GM21529 (cell line): ENCODE data around the gene TNS3.
"Not testable (repeated sequence)": the region's sequence is repeated elsewhere in the genome, so short reads cannot be mapped to it uniquely, and the experiment has no call there.

Experiments
- ATAC-seq: cut with Tn5 transposase; IDR thresholded peaks from one replicate; pipeline ENCODE4 v1.9.1; 2021; ENCODE audit not compliant: unreplicated experiment

The TNS3 gene

DNA sequence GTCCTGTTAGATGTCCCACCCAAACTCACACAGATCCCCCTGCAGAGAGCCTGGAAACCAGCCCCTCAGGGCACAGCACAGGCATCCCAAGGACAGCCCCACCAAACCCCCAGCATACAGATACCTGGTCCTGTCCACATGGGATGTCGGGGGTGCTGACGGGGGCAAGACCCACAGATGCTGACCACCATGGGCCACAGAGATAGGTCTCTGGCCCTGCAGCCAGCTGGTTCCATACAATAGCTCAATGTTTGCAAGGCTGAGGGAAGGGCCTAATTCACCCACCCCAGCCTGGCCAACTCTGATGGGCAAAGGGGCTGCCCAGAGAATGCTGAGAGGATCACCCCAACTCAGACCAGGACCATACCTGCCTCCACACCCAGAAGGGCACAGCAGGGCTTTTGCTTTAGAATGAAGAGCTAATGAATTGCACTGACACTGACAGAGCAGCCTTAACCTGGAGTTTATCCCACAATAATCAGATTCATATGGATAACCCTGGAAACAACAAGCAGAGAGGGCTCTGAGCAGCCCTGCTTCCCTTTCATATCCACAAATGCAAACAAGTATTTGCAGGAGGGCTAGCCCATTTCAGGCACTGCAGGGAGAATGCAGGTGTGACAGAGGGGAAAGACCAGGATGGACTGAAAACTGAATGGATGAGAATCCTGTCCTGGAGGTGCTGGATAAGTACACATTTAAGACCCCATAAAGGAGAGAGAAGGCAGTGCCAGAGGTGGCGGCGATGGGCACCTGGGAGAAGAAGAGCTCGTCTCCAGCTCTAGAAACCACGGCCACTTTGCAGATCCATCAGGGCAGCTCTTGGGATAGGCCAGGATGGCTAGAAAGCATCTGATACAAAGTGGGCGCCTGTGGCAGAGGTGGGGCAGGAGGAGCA, 126.7 kb downstream of the TNS3 start:
- no peak for ATAC-seq

DNA sequence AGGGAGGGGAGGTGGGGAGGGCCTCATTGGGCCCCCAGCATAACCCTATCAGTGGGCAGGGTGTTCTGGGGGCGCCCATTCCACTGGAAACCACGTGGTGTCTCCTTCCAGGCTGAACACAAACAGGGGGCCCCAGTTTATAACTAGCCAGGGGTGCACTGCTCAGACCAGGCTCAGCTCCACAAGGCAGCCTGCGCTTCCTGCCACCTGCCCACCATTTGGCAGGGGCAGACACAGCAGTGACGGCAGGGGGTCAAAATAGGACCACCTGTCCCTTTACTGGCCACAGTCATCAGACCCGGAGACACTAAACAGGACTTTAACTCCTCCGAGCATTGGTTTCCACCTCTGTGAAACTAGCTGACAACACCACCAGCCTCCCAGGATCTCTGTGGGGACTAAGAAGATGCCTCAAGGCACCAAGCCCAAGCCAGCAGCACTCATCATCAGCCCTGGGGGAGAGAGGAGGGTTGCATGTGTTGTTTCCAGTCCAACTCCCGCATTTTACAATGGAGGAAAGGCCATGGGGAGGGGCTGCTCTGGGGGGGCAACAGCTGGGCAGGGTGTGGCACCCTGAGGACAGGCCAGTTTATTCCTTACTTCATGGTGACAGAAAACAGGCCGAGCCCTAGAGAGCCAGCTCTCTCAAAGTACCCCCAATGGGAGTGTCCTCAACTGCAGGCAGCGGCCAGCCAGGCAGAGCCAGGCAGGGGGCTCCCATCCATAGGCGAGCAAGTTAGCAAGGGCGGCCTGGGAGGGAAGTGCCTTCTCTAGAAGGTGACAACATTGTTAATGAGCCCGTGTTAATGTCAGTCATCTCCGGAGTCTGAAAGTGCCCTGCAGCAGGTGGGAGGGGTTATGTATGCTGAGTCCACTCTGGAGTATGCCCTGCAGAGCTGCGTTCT, 127.6 kb downstream of the TNS3 start:
- no peak for ATAC-seq

DNA sequence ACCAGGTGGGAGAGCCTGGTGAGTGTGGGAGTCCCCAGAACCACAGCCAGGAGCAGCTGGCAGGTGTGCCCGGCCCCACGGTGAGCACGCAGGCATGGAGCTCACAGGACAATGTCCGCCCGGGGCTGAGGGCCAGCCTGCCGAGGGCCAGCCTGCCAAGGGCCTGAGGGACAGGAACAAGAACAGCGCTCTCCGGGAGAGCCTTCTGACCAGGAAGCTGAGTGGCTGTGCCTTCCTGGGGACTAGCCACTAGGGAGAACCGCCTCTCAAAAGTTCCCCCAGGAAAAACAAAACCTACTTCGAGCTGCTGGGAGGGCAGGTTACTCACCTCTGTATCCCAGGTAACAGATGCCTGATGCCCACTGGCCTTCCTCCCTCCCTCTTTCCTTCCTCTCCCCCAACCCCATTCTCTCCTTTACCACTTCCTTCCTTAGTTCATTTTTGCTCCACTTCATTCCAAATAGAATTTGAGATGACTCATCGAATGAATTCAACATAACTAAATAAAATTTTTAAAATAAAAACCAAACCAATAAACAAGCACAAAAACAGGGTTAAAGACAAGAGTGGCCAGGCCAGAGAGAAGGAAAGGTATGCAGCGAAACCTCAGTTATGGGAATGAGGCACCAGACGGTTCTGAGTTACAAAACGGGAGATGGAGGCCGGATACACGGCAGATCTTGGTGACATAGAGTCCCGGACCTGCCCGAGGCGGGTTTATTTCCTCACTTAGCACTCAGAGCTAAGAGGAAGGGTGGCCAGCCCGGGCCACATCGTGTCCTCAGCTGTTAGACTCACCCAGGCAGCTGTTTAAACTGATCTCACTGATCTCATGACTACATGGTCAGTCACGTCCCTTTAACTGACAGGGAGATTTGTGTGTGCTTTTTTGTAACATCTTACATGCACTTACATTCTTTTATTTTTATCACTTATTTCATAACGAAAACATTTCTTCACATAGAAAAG, 128.5 kb downstream of the TNS3 start:
- ATAC-seq: no peak

DNA sequence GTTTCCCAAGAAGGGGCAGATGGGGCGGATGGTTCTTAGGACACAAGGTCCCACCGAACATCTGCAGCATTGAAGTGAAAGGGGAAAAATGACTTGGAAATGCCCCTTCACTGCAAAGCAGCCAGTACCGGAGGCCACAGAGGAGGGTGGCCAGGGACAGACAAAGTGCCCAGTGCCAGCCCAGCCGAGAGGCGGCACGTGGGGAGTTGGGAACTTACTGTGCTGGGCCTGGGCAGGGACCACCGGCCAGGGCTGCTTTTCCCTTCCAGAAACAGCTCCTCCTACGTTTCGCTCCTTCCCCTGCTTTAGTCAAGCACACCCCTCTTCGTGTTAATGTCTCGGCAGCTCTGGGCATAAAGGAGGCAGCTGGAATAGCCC, 129.2 kb downstream of the TNS3 start:
- ATAC-seq: no peak

DNA sequence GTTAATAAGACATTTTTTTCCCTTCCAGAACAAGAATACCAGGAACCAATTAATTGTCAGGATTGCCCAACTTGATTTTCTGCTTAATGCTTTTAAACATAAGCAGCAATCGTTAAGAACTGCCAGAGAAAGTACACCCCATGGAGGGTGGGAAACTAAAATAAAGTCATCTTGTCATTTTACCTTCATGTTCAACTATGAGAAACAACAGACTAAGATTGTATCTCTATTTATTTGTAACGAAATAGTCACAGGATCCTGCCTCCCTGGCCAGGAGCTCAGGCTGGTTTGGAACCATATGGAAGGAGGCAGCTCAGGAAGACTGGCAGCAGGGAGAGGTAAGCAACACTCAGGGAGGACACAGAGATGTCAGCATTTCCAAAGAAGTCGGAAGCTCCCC, 129.6 kb downstream of the TNS3 start:
- ATAC-seq: no peak

DNA sequence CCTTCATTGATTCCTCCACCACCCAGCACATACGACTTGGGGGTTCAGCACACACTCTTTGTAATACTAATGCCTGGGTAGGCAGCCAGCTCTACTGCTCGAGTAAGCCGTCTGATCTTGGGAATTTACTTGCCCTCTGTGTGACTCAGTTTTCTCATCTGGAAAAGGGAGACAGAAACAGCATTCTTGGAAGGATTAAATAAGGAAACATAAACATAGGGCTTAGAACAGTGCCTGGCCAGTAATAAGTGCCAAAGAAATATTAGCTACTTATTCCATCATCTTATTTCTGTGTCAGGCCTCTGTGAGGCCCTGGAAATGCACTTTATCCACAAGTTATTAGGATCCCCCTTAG, 130.1 kb downstream of the TNS3 start:
- no peak for ATAC-seq

DNA sequence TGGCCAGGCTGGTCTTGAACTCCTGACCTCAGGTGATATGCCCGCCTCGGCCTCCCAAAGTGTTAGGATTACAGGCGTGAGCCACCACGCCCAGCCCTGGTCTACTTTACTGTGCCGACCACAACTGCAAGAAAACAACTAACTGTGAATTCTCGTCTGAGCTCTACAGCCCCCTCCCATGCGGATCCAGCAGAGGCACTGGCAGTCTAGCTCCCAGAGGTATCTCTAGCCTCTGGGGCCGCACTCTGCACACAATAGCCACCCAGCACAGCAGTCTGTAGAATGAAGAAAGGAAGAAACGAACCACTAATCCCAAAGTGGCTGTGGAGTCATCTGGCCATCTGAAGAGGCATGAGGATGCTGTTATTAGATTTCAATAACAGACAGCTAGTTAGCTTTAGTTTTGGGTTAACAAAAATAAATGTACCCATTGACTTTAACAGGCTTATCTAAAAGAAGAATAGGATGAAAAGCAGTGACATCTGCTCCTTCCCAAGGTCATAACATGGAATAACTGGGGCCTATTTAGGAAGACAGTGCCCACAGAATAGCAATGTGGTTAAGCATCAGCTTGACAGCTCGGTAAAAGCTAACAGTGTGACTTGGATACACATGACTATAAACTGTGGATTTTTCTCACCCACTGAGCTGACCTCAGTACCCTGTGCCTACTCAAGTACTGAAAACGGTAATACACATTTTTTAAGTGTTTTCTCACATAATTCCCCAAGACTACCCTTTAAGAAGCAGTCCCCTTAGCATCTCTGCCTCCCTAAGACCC, 131.9 kb downstream of the TNS3 start:
- no peak for ATAC-seq

DNA sequence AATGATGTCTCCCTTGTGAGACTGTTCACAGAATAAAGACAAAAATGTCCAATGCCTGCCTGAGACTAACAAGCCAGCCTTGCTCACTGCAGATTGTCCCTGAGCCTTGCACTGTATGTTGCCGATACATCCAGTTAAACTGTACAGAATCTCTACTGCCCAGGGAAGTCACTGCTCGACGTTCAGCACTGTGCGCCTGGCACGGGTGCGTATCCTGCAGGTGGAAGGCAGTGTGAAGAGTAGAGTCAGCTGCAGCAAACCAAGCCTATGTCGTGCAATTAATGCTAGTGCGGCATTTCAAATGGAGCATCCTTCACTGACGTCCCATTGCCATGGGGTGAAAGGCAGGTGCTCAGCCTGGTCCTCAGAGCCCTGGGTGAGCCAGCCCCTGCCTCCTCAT, 132.9 kb downstream of the TNS3 start:
- no peak for ATAC-seq

DNA sequence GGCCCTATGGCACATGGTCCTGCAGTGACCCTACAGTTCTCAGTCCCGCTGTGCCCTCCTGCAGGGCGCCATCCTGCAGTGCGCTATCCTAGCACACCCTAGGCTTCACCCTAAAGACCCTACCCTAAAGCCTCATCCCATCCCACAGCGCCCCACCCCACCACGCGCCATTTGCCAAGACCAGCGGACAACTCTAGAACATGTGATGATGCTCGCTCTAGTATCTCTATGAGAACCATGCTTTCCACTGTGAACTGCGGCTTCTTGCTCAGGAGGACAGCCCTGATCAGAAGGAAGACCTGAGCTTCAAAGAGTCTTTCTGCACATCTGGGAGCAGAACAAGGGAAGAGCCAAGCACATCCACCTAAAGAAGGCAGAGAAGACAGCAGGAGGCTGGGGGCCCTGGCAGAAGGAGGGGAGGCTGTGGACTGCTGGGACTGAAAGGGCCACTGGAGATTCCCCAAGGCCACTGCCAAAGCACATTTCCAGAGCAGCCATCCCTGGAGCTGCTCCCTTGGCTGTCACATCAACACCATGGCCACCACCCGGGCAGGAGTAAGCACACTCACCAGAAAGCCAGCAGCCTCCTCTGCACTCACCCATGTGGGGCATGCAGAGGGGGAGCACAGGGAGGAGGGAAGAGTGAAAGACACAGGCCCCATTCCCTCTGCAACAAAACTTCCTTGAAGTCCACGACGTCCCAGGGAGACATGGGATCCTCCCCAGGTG, 134.1 kb downstream of the TNS3 start:
- no peak for ATAC-seq

DNA sequence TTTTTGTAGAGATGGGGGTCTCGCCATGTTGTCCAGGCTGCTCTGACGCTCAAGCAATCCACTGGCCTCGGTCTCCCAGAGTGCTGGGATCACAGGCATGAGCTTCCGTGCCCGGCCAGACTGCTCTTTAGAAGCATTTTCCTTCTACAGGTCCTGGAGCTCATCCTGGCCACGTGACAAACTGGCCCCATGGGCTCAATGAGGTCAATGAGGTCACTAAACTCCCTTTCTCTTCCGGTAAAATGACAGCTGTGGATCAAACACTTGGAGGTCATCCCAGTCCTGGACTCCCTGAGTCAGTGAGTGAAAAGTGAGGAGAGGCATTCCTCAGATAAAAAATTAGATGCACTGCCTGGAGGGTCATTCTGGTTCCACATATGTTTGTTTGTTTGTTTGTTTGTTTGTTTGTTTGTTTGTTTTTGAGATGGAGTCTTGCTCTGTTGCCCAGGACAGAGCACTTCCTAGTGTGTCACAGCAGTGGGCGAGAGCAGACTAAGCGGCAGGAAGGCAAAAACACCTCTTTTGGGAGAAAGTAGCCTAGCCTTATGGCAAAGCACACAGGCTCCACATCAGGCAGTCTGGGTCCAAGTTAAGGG, 134.9 kb downstream of the TNS3 start:
- ATAC-seq: no peak

DNA sequence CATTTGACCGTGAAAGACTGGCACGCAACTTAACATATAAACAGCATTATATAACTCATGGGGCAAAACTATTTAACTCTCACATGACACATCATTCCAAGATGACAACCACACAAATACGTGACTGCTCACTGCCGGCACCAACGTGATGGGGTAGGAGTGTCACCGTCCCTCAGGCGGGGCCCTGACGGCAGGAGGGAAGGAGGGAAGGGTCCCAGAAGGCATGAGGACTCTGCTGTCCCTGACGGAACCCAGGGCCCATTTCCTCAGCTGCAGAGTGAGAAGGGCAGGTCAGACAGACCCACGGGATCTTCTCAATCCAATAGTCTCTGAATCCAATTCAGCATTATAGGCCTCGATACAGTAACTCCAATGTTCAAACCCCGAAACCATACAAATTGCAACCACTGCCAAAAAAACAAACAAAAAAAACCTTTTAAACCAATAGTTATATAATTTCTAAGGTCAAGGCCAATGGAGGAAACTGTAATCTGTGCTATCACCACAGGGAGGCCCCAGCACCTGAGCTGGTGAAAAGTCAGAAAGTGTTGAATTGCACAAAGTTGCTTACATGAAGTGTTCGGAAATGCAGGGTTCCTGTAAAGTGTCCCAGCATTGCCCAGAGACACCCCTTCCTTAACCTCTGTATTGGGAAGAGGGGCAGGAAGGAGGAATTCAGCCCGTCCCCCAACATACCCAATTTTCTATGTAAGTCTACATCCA, 137.4 kb downstream of the TNS3 start:
- peak; percentile 53 for ATAC-seq

DNA sequence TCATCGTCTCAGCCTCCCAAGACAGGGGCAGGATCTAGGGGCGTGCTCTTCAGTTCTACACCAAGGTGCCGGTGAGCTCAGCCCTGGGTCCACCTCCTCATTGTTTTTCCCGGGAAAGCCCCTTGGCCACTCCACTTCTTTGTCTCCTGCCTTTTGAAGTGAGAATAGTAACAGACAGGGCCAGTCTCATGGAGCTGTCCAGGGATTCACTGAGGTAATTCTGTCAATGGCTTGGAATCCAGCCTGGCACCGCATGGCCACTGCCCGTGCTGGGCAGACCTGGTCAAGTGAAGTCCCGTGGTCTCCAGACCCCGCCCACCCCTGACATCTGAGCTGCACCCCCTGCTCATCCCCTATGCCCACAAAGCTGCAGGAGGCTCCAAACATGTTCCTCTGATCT, 138.9 kb downstream of the TNS3 start:
- no peak for ATAC-seq

DNA sequence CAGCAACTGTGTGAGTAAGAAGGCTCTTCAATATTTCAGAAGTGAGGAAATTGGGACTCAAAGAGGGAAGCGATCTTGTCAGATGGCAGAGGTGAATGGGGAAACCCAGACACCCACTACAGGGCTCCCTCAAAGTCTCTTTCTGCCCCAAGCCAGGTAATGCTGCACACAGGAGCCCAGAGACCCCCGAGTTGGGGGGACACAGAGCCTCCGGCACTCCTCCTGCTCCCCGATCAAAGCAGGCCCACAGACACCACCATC, 139.4 kb downstream of the TNS3 start:
- ATAC-seq: no peak

DNA sequence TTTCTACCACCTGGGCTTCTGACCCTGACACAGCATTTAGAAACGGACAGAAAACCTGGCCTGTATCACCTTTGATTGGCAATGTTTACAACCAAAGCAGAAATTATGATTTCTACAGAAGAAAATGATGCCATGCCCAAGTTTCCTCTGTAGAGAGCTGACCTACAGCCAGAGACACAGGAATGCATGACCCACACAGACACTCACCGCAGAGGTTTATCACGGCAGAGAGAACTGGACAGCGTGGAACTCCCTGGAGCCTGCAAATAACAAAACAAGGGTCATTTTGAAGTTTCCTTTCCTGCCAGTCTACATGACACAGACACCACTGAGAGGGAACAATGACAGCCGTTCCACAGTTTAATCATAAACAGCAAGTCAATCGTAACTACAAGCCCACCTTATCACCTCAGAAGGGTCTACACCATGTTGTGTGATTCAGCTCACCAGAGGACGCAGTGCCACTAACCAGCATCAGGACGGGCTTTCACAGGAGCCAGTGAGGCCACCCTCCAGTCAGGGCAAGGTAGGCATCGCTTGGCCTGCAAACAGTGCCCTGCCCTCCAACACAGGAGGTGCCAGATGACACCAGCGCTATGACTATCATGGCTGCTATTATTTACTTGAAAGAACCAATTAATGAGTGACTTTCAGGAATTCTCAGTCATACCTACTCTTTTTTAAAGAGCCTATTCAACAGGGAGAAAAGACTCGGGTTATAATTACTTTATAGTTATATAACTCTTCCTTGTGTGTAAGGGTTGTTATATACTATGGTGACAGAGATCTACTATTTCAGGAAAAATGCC, 139.9 kb downstream of the TNS3 start:
- ATAC-seq: no peak

DNA sequence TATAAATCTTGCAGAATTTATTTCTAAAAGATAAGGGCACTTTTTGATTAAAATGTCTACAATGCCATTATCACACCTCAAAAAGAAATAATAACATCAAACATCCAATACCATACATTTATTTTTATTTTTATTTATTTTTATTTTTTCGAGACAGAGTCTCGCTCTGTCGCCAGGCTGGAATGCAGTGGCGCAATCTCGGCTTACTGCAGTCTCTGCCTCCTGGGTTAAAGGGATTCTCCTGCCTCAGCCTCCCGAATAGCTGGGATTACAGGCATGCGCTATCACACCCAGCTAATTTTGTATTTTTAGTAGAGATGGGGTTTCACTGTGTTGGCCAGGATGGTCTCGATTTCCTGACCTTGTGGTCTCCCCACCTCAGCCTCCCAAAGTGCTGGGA, 140.9 kb downstream of the TNS3 start:
- ATAC-seq: not testable (repeated sequence)

DNA sequence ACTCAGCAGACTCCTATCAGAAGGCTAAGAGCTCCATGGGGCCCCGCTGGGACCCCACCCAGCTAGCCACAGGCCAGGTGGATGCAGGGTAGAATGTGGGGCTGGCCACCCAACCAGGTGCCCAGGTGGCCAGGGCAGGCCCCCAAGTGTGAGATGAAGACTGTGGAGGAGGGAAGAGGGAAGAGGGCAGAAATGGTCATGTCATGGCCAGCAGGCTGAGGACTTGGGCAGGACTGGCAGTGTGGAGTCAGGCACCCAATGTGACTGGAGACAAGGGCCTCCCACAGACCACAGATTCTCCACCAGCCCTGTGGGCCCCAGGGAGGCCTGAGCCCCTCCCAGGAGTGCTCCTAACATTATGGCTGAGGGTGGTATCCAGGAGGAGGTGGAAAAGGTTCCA, 141.6 kb downstream of the TNS3 start:
- no peak for ATAC-seq

DNA sequence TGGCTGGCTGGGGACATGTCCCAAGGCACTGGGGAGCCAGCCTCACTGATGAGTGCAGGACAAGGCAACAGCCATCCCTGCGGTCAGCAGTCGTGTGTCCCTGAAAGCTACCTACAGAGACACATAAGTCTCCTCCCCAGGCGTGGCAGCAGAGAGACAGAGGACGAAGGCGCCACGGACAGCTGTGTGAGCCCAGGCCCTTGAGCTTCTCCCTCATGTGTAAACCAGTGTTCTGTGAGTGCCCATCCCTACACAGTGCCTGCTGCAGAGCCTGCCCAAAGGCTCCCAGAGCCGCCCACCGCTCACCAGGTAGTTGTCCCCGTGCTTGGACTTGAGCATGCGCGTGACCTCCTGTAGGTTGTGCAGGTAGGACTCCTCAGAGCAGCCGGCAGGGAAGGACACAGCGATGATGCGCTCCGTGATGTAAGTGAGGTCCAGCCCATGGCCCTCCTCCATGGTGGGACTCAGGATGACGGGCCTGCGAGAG, 142.7 kb downstream of the TNS3 start:
- no peak for ATAC-seq
